A673 (cell line): ENCODE measurements around the gene ADAMTSL3.

ENCODE experiments used
- EZH2 ChIP-seq: fragments of 200-600 bp; sonication (generic); IDR thresholded peaks from 2 replicates; pipeline ENCODE4 v1.6.1; 2017; ENCODE audit warnings: borderline replicate concordance, low read depth, mild to moderate bottlenecking, mixed read lengths, antibody characterized with exemption, low read length; ENCODE audit not compliant: poor library complexity, severe bottlenecking
- TF ChIP-seq, protein P1 (sequence below): fragments of 300-800, 200-600 bp; sonication (generic); conservative IDR thresholded peaks from 2 replicates; pipeline ENCODE4 v1.5.1; 2017; ENCODE audit warnings: low read depth, mild to moderate bottlenecking, antibody characterized with exemption, low read length, moderate library complexity, mixed read lengths

DNA sequence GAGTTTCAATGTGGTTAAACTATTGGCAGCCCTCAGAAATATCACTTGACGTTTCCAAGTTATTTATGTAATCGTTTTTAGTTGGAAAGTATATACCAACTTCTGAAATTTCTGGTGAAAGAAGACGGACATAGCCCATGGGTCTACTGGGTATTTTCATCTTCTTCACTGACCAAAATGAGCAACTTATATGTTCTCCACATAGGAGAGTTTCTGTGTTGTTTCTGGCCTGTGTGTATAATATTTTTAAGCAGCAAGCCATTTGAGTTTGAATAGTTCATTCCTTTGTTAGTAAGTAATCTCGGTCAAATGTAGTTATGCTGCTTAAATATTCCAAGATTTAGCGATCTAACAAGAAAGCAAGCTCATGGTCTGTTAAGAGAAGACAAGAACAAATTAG lies 57.3 kb downstream of the ADAMTSL3 start:
- TF ChIP-seq EZH2: no peak
- TF ChIP-seq, protein P1, sequence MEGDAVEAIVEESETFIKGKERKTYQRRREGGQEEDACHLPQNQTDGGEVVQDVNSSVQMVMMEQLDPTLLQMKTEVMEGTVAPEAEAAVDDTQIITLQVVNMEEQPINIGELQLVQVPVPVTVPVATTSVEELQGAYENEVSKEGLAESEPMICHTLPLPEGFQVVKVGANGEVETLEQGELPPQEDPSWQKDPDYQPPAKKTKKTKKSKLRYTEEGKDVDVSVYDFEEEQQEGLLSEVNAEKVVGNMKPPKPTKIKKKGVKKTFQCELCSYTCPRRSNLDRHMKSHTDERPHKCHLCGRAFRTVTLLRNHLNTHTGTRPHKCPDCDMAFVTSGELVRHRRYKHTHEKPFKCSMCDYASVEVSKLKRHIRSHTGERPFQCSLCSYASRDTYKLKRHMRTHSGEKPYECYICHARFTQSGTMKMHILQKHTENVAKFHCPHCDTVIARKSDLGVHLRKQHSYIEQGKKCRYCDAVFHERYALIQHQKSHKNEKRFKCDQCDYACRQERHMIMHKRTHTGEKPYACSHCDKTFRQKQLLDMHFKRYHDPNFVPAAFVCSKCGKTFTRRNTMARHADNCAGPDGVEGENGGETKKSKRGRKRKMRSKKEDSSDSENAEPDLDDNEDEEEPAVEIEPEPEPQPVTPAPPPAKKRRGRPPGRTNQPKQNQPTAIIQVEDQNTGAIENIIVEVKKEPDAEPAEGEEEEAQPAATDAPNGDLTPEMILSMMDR: no peak
